ENCODE measurements around the gene EXT2. TPM values are rescaled to one million over a fixed set of nuclear protein-coding genes. Genes with fewer than 3 reads are reported as not detected.

The EXT2 gene
- polyA plus RNA-seq, 1 of the 3 experiments (the other 2 are of a cell fraction) = 92.9 TPM

DNA sequence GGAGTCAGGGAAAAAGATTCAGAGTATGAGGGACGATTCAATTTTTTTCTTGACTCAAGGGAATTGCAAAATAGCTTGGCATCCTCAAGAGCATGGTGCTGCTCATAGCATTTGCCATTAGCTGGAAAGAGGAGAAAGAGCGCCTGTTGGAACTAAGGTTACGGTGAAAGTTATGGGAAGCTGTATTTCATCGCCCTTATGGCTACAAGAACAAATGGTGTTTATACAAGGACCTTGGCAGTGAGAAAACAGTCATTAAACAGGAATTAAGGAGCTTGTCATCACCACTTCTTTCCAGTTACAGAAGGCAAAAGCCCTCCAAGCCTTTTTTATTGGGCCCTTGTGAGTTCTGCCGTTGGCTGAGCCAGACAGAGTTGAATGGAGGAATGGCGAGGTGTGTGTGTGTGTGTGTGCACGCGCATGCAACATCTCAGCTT, 140.3 kb downstream of the EXT2 start:
- Histone ChIP-seq H3K79me2 (ENCODE audit: insufficient read depth) (no peaks in the 10 kb centered on the region), H4K20me1 (ENCODE audit: insufficient read depth) (no peaks in the 10 kb centered on the region), H2AFZ (ENCODE audit: low read depth) (no peak overlapping the region), H3K4me1 (ENCODE audit: control insufficient read depth in 1 of 2, insufficient read depth in 2 of 2, low read depth in 1 of 2, low read length in 1 of 2) (no peaks in the 10 kb centered on the region), H3F3A (replicated peaks; ENCODE audit: insufficient read depth) (no peaks in the 10 kb centered on the region), H3K4me2 (no peak overlapping the region), H3K9me2 (no peaks in the 10 kb centered on the region), H3K27me3 (ENCODE audit: insufficient read depth) (no peaks in the 10 kb centered on the region), H3K9ac (no peak overlapping the region), H3K9me3 (no peaks in the 10 kb centered on the region), H3K27ac (ENCODE audit: low read depth in 2 of 2, low read length in 1 of 2) (no peak overlapping the region), H3K4me3 (ENCODE audit: low read depth in 2 of 2, low read length in 1 of 2) (no peak overlapping the region), H3K36me3 (replicated peaks in 1 of 2; ENCODE audit: control insufficient read depth in 1 of 2, insufficient read depth in 2 of 2, low read length in 1 of 2) (peaks cover 21 to 22% of the 10 kb centered on the region in 2 experiments)
- TF ChIP-seq GATA2 (CRISPR knock-in tag; IDR thresholded peaks at IDR 0.05) = no peak
- ChIA-PET CTCF (interaction anchor here (0.8 to 1.9 kb wide), 7 partner anchors 21 to 116 kb away, joined by 3 to 5 read pairs (median 4); no protein-coding TSS in a partner anchor), POLR2A (no interaction called here)
- 95% methylated on average over 8 of the region's 8 CpGs for WGBS (ENCODE audit: low lambda C conversion rate)
- DNase-seq = no peak

DNA sequence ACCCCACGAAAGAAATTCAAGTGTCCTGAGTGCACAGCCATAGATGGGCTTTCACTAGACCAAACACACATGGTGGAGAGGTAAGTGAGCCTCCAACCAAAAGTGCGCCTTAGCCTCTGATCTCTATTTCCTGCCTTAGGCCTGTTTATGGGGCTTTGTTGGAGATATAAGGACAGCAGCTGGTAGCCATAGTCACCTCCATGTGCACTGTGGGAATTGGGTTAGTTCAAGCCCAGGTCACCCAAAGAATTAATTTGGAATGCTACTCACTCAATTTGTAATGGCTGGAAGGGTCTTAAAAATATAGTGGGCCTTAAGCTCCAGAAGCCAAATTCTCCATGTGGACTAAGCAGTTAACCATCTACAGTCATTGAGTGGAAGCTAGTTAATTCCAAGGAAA, 140.8 kb downstream of the EXT2 start:
- no peaks in the 10 kb centered on the region for H3K9me2 ChIP-seq
- 100% methylated on average over 1 of the region's 2 CpGs for WGBS (ENCODE audit: low lambda C conversion rate)
- TF ChIP-seq FOSL2 (IDR thresholded peaks at IDR 0.05; ENCODE audit: borderline replicate concordance, low read depth) = no peak
- no peak for TF ChIP-seq RFX5 (IDR thresholded peaks at IDR 0.05; ENCODE audit: low read length)
- no peak for TF ChIP-seq GATA2 (CRISPR knock-in tag; IDR thresholded peaks at IDR 0.05)
- TF ChIP-seq PBX3 (IDR thresholded peaks at IDR 0.05) = no peak
- TF ChIP-seq GABPA (IDR thresholded peaks at IDR 0.05; ENCODE audit: low read depth) = no peak
- no peak for TF ChIP-seq SMC3 (IDR thresholded peaks at IDR 0.05; ENCODE audit: low read depth, low read length)
- H3K4me1 ChIP-seq (ENCODE audit: control insufficient read depth in 1 of 2, insufficient read depth in 2 of 2, low read depth in 1 of 2, low read length in 1 of 2) = no peaks in the 10 kb centered on the region
- no peaks in the 10 kb centered on the region for H3K79me2 ChIP-seq (ENCODE audit: insufficient read depth)
- H4K20me1 ChIP-seq (ENCODE audit: insufficient read depth) = no peaks in the 10 kb centered on the region
- no peaks in the 10 kb centered on the region for H3K9me3 ChIP-seq
- no peaks in the 10 kb centered on the region for H3F3A ChIP-seq (replicated peaks; ENCODE audit: insufficient read depth)
- H3K9ac ChIP-seq = no peak overlapping the region
- ChIA-PET POLR2A (no interaction called here), CTCF (interaction anchor here (0.8 to 1.9 kb wide), 5 partner anchors 21 to 116 kb away, joined by 3 to 5 read pairs (median 3); no protein-coding TSS in a partner anchor)
- peaks cover 21 to 22% of the 10 kb centered on the region in 2 experiments for H3K36me3 ChIP-seq (replicated peaks in 1 of 2; ENCODE audit: control insufficient read depth in 1 of 2, insufficient read depth in 2 of 2, low read length in 1 of 2)
- H3K4me3 ChIP-seq (ENCODE audit: low read depth in 2 of 2, low read length in 1 of 2) = no peak overlapping the region
- H3K27ac ChIP-seq (ENCODE audit: low read depth in 2 of 2, low read length in 1 of 2) = no peak overlapping the region
- no peaks in the 10 kb centered on the region for H3K27me3 ChIP-seq (ENCODE audit: insufficient read depth)
- no peak overlapping the region for H3K4me2 ChIP-seq
- H2AFZ ChIP-seq (ENCODE audit: low read depth) = no peak overlapping the region
- no peak for DNase-seq

GRCh38 chr11:44237156-44237555, 141.7 kb downstream of the EXT2 start:
- Histone ChIP-seq H3K36me3 (replicated peaks in 1 of 2; ENCODE audit: control insufficient read depth in 1 of 2, insufficient read depth in 2 of 2, low read length in 1 of 2) (peaks cover 21 to 22% of the 10 kb centered on the region in 2 experiments), H3K4me2 (no peak overlapping the region)
- POLR2A ChIA-PET = no interaction called here

More at GRCh38 chr11:44237156-44237555, 141.7 kb downstream of the EXT2 start:
- Histone ChIP-seq H2AFZ (ENCODE audit: low read depth) (no peak overlapping the region), H3K4me1 (ENCODE audit: control insufficient read depth in 1 of 2, insufficient read depth in 2 of 2, low read depth in 1 of 2, low read length in 1 of 2) (no peaks in the 10 kb centered on the region), H3K27ac (ENCODE audit: low read depth in 2 of 2, low read length in 1 of 2) (no peak overlapping the region), H3K9me3 (no peaks in the 10 kb centered on the region), H3K79me2 (ENCODE audit: insufficient read depth) (no peaks in the 10 kb centered on the region), H3K27me3 (ENCODE audit: insufficient read depth) (no peaks in the 10 kb centered on the region), H3K9me2 (no peaks in the 10 kb centered on the region), H4K20me1 (ENCODE audit: insufficient read depth) (no peaks in the 10 kb centered on the region), H3K4me3 (ENCODE audit: low read depth in 2 of 2, low read length in 1 of 2) (no peak overlapping the region), H3K9ac (no peak overlapping the region), H3F3A (replicated peaks; ENCODE audit: insufficient read depth) (no peaks in the 10 kb centered on the region)
- CTCF ChIA-PET = interaction anchor here (1.6 kb wide), 1 partner anchor 21 kb away, joined by 4 read pairs; no protein-coding TSS in a partner anchor
- DNase-seq = no peak
- WGBS (ENCODE audit: low lambda C conversion rate) = 95% methylated on average over 1 of the region's 1 CpG
- TF ChIP-seq TAF1 (IDR thresholded peaks at IDR 0.05; ENCODE audit: borderline replicate concordance, low read depth, low read length) = no peak
- no peak for TF ChIP-seq SMC3 (IDR thresholded peaks at IDR 0.05; ENCODE audit: low read depth, low read length)
- no peak for TF ChIP-seq JUND (IDR thresholded peaks at IDR 0.05)
- no peak for TF ChIP-seq CTCF (IDR thresholded peaks at IDR 0.05)
- no peak for TF ChIP-seq NRF1 (IDR thresholded peaks at IDR 0.05; ENCODE audit: low read depth, low read length)
- no peak for TF ChIP-seq YY1 (IDR thresholded peaks at IDR 0.05; ENCODE audit: low read depth)
- TF ChIP-seq RFX5 (IDR thresholded peaks at IDR 0.05; ENCODE audit: low read length) = no peak
- no peak for TF ChIP-seq PBX3 (IDR thresholded peaks at IDR 0.05)
- no peak for TF ChIP-seq EZH2phosphoT487 (IDR thresholded peaks at IDR 0.05; ENCODE audit: borderline replicate concordance, low read depth)
- no peak for TF ChIP-seq RAD21 (IDR thresholded peaks at IDR 0.05; ENCODE audit: low read length)
- TF ChIP-seq ELF1 (IDR thresholded peaks at IDR 0.05) = no peak
- TF ChIP-seq CHD2 (IDR thresholded peaks at IDR 0.05; ENCODE audit: low read length, partially characterized antibody) = no peak
- TF ChIP-seq, protein P1, sequence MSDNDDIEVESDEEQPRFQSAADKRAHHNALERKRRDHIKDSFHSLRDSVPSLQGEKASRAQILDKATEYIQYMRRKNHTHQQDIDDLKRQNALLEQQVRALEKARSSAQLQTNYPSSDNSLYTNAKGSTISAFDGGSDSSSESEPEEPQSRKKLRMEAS (IDR thresholded peaks at IDR 0.05; ENCODE audit: low read depth) = no peak
